Parathyroid adenoma (tissue), 2 donors: ENCODE data around the gene SSR4.

Source experiments
- H2AFZ ChIP-seq: fragments of 300-600 bp; sonication (generic); one replicate; pipeline ENCODE4 v1.7.0; 2017; ENCODE audit warnings: antibody characterized with exemption, mild to moderate bottlenecking
- H3K27ac ChIP-seq: fragments of 300-600 bp; sonication (generic); one replicate; pipeline ENCODE4 v1.7.0; 2017
- H3K27me3 ChIP-seq: fragments of 300-600 bp; sonication (generic); one replicate; pipeline ENCODE4 v1.7.0; 2017; ENCODE audit warnings: low read length; ENCODE audit not compliant: control insufficient read depth, insufficient read depth
- H3K36me3 ChIP-seq: fragments of 300-600 bp; sonication (generic); one replicate; pipeline ENCODE4 v1.7.0; 2017; ENCODE audit warnings: low read length; ENCODE audit not compliant: control insufficient read depth, insufficient read depth
- H3K4me1 ChIP-seq: fragments of 300-600 bp; sonication (generic); one replicate; pipeline ENCODE4 v1.7.0; 2017; ENCODE audit warnings: control low read depth
- H3K4me2 ChIP-seq: fragments of 300-600 bp; sonication (generic); one replicate; pipeline ENCODE4 v1.7.0; 2017; ENCODE audit warnings: low read length
- H3K4me3 ChIP-seq: fragments of 300-600 bp; sonication (generic); one replicate; pipeline ENCODE4 v1.7.0; 2017; ENCODE audit warnings: low read depth, low read length
- H3K79me2 ChIP-seq: fragments of 300-600 bp; sonication (generic); one replicate; pipeline ENCODE4 v1.7.0; 2017; ENCODE audit warnings: control low read depth
- H3K9ac ChIP-seq: fragments of 300-600 bp; sonication (generic); one replicate; pipeline ENCODE4 v1.7.0; 2017; ENCODE audit warnings: mild to moderate bottlenecking
- H3K9me3 ChIP-seq: fragments of 300-600 bp; sonication (generic); one replicate; pipeline ENCODE4 v1.7.0; 2017; ENCODE audit warnings: low read length; ENCODE audit not compliant: control insufficient read depth
- TF ChIP-seq, protein P1 (sequence below): fragments of 300-600 bp; sonication (generic); IDR thresholded peaks from one replicate; pipeline ENCODE4 v1.7.0; 2017; ENCODE audit warnings: antibody characterized with exemption, mild to moderate bottlenecking
- donor health status: primary hyperparathyroidism.

The SSR4 gene

DNA sequence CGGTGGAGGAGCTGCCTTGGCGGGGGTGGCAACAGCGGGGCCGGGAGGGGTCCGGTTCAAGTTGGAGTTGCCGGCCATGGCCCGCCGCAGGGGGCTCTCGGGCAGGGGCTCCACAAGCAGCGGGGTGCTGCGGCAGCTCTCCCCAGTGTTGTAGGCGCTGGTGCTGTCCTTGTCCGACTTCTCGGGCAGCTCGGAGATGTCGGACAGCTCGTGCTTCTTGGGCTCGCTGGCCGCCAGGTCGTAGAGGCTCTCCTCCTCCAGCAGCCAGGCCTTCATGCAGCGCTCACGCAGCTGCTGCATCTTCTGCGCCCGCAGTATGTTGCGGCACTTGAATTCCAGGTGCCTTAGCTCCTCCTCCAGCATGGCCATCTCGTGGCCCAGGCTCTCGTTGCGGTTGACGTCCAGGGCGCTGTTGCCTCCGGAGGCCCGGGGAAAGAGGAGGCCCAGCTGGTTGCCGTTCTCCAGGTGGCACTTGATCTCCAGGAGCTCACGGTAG lies 9.7 kb downstream of the SSR4 start:
- no peak overlapping the region for H3K27ac ChIP-seq
- TF ChIP-seq, protein P1, sequence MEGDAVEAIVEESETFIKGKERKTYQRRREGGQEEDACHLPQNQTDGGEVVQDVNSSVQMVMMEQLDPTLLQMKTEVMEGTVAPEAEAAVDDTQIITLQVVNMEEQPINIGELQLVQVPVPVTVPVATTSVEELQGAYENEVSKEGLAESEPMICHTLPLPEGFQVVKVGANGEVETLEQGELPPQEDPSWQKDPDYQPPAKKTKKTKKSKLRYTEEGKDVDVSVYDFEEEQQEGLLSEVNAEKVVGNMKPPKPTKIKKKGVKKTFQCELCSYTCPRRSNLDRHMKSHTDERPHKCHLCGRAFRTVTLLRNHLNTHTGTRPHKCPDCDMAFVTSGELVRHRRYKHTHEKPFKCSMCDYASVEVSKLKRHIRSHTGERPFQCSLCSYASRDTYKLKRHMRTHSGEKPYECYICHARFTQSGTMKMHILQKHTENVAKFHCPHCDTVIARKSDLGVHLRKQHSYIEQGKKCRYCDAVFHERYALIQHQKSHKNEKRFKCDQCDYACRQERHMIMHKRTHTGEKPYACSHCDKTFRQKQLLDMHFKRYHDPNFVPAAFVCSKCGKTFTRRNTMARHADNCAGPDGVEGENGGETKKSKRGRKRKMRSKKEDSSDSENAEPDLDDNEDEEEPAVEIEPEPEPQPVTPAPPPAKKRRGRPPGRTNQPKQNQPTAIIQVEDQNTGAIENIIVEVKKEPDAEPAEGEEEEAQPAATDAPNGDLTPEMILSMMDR = no peak
- H3K36me3 ChIP-seq = no peaks in the 10 kb centered on the region
- no peak overlapping the region for H2AFZ ChIP-seq
- H3K4me2 ChIP-seq = no peak overlapping the region
- no peaks in the 10 kb centered on the region for H3K4me1 ChIP-seq
- H3K9ac ChIP-seq = no peak overlapping the region
- no peaks in the 10 kb centered on the region for H3K27me3 ChIP-seq
- no peak overlapping the region for H3K4me3 ChIP-seq
- H3K9me3 ChIP-seq = no peaks in the 10 kb centered on the region
- H3K79me2 ChIP-seq = no peaks in the 10 kb centered on the region

- Histone ChIP-seq H3K79me2 (no peaks in the 10 kb centered on the region), H3K4me1 (no peaks in the 10 kb centered on the region), H3K9me3 (no peaks in the 10 kb centered on the region), H3K27me3 (no peaks in the 10 kb centered on the region), H3K36me3 (no peaks in the 10 kb centered on the region), H3K4me3 (no peak overlapping the region), H3K27ac (no peak overlapping the region), H3K9ac (no peak overlapping the region), H3K4me2 (no peak overlapping the region), H2AFZ (no peak overlapping the region)
- TF ChIP-seq, protein P1 = no peak
Measured at GRCh38 chrX:153804621-153805020, 10.2 kb downstream of the SSR4 start.

- Histone ChIP-seq H3K9ac (no peak overlapping the region), H3K27me3 (no peaks in the 10 kb centered on the region), H3K4me3 (no peak overlapping the region), H3K36me3 (no peaks in the 10 kb centered on the region), H3K4me1 (no peaks in the 10 kb centered on the region), H3K9me3 (no peaks in the 10 kb centered on the region), H3K79me2 (no peaks in the 10 kb centered on the region), H3K27ac (no peak overlapping the region), H2AFZ (no peak overlapping the region), H3K4me2 (no peak overlapping the region)
- TF ChIP-seq, protein P1 = no peak
Measured at GRCh38 chrX:153805436-153805835, 11.0 kb downstream of the SSR4 start.

GRCh38 chrX:153806999-153807575 lies 12.6 kb downstream of the SSR4 start:
- H3K4me2 ChIP-seq = no peak overlapping the region

More at GRCh38 chrX:153806999-153807575, 12.6 kb downstream of the SSR4 start:
- Histone ChIP-seq H3K9me3 (no peaks in the 10 kb centered on the region), H3K4me3 (no peak overlapping the region), H3K36me3 (no peaks in the 10 kb centered on the region), H3K27me3 (no peaks in the 10 kb centered on the region), H3K27ac (no peak overlapping the region), H3K9ac (no peak overlapping the region), H3K4me1 (no peaks in the 10 kb centered on the region), H3K79me2 (no peaks in the 10 kb centered on the region), H2AFZ (no peak overlapping the region)
- TF ChIP-seq, protein P1 = no peak
